GM08714 (cell line): Measurements from ENCODE around the gene DNPH1.

Experiments
- H3K4me3 ChIP-seq: fragments of 200-500 bp; sonication (Bioruptor generic); 2 replicates; pipeline ENCODE4 v1.5.1; 2014; ENCODE audit warnings: mild to moderate bottlenecking, low read length, inconsistent platforms
- ZNF274 ChIP-seq: IDR thresholded peaks from 2 replicates; pipeline ENCODE4 v1.6.1; 2012; ENCODE audit warnings: mild to moderate bottlenecking, low read depth, low read length

The DNPH1 gene

GRCh38 chr6:43243664-43244321 is 14.5 kb upstream of the DNPH1 start:
- H3K4me3 ChIP-seq: no peak overlapping the region
- no peak for TF ChIP-seq ZNF274

GRCh38 chr6:43242908-43243663 is 13.8 kb upstream of the DNPH1 start, which contains the start of gene TTBK1:
TSS of gene TTBK1 (plus strand) at chr6:43243481. CDS start at chr6:43246661, 3,180 bp downstream.
- no peak for TF ChIP-seq ZNF274
- H3K4me3 ChIP-seq: no peak within 1 kb of the TSS

DNA sequence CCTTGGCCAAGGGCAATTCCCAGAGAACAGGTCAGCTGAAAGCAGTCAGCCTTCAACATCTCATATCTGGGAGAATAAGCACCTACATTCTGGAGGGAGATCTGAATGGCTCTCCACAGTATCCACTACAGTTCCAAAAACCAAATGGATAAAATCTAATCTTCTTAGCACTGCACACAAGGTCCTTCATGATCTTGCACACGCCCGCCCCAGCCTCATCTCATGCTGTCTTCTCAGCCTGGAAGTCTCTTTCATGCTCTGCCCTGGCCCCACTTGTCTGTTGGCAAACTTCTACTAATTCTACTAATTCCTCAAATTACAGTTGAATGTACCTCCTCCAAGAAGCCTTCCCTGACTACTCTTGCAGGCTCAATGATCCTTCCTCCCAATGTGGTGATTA is 12.2 kb upstream of the DNPH1 start:
- TF ChIP-seq ZNF274: no peak
- no peak overlapping the region for H3K4me3 ChIP-seq

GRCh38 chr6:43240950-43241349 is 11.7 kb upstream of the DNPH1 start:
- no peak overlapping the region for H3K4me3 ChIP-seq
- no peak for TF ChIP-seq ZNF274

DNA sequence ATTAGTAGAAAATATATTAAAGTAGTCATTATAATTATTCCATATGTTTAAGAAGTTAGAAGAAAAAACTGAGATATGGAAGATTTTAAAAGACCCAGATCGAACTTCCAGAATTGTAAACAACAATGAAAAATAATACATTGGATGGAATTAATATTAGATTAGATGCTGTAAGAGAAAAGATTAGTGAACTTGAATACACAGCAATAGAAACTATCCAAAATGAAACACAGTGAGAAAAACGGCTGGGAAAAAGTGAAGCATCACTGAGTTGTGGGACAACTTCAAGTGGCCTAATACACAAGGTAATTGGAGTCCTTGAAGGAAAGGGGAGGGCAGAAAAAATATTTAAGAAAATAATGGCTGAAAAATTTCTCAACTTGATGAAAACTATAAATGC is 9.8 kb upstream of the DNPH1 start:
- TF ChIP-seq ZNF274: no peak
- no peak overlapping the region for H3K4me3 ChIP-seq

DNA sequence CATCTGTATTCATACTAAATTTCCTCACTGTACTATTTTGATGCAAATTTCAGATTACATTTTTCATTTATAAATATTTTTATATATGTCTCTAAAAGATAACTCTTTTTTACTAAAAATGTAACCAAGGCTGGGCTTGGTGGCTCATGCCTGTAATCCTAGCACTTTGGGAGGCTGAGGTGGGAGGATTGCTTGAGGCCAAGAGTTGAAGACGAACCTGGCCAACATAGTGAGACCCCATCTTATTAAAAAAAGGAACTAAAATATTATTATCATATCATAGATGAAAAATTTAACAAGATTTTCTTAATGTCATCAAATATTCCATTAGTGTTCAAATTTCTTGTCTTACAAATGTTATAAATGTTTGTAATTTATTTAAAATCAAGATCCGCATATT is 6.6 kb upstream of the DNPH1 start:
- H3K4me3 ChIP-seq: no peak overlapping the region
- TF ChIP-seq ZNF274: no peak

DNA sequence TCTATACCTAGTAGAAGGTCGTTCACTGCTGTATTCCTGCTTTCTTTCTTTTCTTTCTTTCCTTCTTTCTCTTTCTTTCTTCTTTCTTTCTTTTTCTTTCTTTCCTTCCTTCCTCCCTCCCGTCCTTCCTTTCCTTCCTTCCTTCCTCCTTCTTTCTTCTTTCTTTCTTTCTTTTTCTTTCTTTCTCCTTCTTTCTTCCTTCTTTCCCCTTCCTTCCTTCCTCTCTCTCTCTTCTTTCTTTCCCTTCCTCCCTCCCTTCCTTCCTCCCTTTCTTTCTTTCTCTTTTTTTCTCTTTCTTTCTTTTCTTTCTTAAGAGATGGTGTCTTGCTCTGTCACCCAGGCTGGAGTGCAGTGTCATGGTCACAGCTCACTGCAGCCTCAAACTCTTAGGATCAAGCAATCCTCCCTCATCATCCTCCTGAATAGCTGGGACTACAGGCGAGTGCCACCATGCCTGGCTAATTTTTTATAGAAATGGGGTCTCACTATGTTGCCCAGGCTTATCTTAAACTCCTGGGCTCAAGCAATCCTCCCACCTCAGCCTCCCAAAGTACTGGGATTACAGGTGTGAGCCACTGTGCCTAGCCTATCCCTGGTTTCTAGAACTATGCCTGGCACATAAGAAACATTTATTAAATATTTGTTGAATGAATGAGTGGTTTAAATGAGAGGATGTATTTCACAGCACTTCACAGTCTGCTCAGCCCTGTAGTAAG is 2.6 kb upstream of the DNPH1 start:
- TF ChIP-seq ZNF274: no peak
- no peak overlapping the region for H3K4me3 ChIP-seq

- TF ChIP-seq ZNF274: no peak
- H3K4me3 ChIP-seq: no peak overlapping the region
Observed at GRCh38 chr6:43231053-43231452, 1.8 kb upstream of the DNPH1 start.

DNA sequence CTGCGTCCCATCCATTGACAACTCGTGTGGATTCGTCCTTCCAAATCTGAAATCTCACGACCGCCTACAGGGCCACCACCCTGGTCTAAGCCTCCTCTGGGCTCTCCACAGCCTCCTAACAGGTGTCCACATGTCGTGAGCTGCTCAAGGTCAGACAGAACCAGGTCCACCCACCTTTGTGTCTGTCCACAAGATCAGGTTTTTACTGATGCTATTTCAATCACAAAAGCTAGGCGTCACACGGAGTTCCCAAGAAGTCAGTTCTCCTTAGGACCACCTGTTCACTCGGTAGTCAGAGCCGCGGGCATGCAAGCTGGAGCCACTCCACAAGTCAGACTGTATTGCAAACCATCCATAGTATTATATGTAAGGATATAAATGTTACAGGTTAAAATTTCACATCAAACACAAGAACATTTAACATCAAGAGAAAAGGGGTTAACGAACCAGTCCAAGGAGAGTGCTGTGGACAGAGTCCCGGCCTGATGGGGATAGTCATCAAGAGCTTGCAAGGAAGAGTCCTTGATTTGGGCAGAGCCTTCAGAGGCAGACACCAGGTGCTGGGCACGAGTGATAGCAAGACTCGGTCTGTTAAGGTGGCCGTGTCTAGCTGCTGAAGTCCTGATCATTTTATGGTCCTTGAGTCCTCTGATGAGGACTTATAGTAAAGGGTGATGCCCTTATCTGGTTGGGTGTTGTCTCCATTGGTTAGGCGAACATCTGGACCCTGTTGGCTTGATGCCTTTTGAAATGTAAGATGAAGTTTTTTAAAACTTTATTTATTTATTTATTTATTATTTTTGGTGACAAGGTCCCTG is 731 bp upstream of the DNPH1 start:
- TF ChIP-seq ZNF274: no peak
- H3K4me3 ChIP-seq: no peak overlapping the region

GRCh38 chr6:43226192-43226851 is 3.0 kb downstream of the DNPH1 start:
- TF ChIP-seq ZNF274: no peak
- H3K4me3 ChIP-seq: no peak overlapping the region

- no peak for TF ChIP-seq ZNF274
- H3K4me3 ChIP-seq: no peak overlapping the region
Observed at GRCh38 chr6:43223175-43223574, 6.1 kb downstream of the DNPH1 start.

DNA sequence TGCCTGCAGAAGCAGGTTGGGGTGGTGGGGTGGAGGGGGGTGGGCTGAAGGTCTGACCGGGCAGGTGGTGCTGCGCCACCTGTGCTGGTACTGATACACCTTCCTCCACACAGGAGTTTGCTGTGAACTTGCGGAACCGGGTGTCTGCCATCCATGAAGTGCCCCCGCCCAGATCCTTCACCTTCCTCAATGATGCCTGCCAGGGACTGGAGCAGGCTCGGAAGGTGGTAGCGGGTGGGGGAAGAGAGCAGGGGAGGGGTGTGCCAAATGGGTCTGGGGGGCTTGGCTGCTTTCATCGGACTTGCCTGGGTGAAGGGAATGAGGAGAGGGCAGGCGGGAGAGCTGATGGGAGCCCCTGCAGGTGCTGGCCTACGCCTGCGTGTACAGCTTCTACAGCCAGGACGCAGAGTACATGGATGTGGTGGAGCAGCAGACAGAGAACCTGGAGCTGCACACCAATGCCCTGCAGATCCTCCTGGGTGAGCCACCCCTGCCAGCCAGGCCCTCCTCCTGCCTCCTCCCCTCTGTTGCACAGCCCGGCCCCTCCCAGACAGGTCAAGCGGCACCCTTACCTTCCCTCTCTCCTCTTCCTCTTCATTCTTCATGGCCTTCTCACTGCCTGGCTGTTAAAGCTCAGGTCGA is 6.7 kb downstream of the DNPH1 start:
- no peak for TF ChIP-seq ZNF274
- H3K4me3 ChIP-seq: no peak overlapping the region
